ENCODE measurements around the gene SH2D6.

- TF ChIP-seq, protein P1, sequence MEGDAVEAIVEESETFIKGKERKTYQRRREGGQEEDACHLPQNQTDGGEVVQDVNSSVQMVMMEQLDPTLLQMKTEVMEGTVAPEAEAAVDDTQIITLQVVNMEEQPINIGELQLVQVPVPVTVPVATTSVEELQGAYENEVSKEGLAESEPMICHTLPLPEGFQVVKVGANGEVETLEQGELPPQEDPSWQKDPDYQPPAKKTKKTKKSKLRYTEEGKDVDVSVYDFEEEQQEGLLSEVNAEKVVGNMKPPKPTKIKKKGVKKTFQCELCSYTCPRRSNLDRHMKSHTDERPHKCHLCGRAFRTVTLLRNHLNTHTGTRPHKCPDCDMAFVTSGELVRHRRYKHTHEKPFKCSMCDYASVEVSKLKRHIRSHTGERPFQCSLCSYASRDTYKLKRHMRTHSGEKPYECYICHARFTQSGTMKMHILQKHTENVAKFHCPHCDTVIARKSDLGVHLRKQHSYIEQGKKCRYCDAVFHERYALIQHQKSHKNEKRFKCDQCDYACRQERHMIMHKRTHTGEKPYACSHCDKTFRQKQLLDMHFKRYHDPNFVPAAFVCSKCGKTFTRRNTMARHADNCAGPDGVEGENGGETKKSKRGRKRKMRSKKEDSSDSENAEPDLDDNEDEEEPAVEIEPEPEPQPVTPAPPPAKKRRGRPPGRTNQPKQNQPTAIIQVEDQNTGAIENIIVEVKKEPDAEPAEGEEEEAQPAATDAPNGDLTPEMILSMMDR (IDR thresholded peaks at IDR 0.05; ENCODE audit: poor library complexity): no peak
- TF ChIP-seq EZH2 (IDR thresholded peaks at IDR 0.05; ENCODE audit: borderline replicate concordance) (no peak), EZH2phosphoT487 (IDR thresholded peaks at IDR 0.05; ENCODE audit: low read depth, severe bottlenecking, unreplicated experiment) (no peak)
These were observed 7.1 kb downstream of the SH2D6 start for GRCh38 chr2:85425588-85425987.
